ENCODE measurements around the gene SULT4A1.

Gene SULT4A1

DNA sequence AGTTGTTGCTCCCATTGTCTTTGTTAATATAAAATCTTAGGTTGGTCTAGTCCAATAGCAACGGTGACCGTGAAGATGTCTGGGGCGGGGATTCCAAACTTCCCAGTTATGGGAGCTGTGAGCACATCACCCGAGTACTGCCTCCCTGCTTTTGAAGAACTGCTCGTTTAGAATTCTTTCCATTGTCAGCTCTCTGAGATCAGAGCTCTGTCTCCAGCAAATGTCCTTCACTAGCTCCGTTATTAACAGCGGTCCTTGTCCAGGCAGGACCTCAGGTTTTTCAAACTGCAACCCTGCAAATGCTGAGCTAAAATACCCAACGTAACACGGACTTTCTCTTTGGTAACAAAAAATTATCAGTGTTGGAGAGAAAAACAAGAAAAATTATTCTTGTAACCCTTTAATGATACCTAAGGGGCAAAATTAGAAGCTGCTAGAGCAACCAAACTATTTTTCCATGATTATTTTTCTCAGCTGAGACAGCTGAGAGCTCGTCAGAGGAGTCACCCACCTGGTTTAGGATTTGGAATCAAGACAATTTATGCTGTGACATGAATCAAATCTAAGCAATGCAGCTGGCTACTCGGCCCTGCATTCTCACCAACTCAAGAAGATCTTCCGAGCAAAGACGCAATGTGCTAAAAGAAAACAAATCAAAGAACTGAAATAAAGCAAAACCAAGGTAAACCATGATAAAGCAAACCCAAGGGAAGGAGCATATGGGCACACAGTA, 35.1 kb downstream of the SULT4A1 start:
- TF ChIP-seq CTCF (IDR thresholded peaks at IDR 0.05; ENCODE audit: extremely low read depth, insufficient read depth, missing control alignments): no peak
- in situ Hi-C loops (cut with MboI; ENCODE audit: low pct_unique_long_range_greater_than_20kb, low sequenced_read_pairs, unreplicated experiment): no loop called here
- DNase-seq (ENCODE audit: low spot score): no peak

- no peak for DNase-seq (ENCODE audit: low spot score)
- TF ChIP-seq CTCF (IDR thresholded peaks at IDR 0.05; ENCODE audit: extremely low read depth, insufficient read depth, missing control alignments): peak; percentile 38
- in situ Hi-C loops (cut with MboI; ENCODE audit: low pct_unique_long_range_greater_than_20kb, low sequenced_read_pairs, unreplicated experiment): no loop called here
These were observed 35.9 kb downstream of the SULT4A1 start for GRCh38 chr22:43826142-43827002.

DNA sequence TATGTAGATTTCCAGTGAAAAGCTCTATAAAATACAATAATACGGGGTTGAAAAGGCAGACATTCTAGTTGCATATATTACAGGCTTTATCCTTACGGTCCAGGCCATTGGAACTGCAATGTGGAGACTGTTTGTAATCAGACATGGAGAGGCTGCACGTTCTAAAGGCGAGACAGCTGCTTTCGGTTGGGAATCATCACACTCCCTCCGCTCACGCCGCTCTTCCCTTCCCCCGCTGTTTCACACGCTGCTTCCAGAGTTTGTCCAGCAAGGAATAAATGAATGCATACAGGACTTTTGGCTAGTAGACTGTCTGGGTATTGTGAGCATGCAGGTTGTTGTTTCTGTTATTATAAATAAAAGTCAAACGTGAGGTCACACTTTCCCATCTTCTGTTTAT, 36.7 kb downstream of the SULT4A1 start:
- in situ Hi-C loops (cut with MboI; ENCODE audit: low pct_unique_long_range_greater_than_20kb, low sequenced_read_pairs, unreplicated experiment): no loop called here
- DNase-seq (ENCODE audit: low spot score): no peak
- no peak for TF ChIP-seq CTCF (IDR thresholded peaks at IDR 0.05; ENCODE audit: extremely low read depth, insufficient read depth, missing control alignments)

DNA sequence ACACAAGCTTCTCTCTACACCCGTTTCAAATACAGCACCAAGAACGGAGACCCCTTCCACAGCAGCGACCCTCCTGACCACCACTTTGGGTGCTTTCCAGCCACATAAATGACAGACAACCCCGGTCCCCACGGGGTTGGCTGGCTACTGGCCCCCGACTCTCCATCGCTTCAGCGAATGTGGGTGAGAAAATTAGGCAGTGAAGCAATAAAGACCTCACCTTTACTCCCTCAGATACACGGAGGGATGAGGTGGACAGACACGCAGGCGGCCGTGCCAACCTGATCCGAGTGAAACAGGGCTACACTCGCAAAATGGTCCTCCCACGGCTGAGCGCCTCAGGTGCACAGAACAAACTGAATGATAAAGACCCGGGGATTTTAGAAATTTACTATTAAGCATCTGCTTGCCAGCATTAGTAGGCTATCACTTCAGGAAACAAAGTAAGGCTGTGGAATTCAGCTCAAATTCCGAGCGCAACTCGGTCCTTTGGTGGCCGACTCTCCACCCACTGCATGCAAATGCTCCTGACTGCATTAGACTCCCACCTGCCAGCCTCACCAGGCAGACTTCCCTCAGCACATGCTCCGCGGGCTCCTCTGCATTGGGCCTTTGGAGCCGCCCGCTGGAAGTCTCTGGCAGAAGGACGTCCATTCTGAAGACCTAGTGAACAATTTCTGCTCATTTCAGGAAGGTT, 37.4 kb downstream of the SULT4A1 start:
- no peak for TF ChIP-seq CTCF (IDR thresholded peaks at IDR 0.05; ENCODE audit: extremely low read depth, insufficient read depth, missing control alignments)
- in situ Hi-C loops (cut with MboI; ENCODE audit: low pct_unique_long_range_greater_than_20kb, low sequenced_read_pairs, unreplicated experiment): no loop called here
- no peak for DNase-seq (ENCODE audit: low spot score)

- in situ Hi-C loops (cut with MboI; ENCODE audit: low pct_unique_long_range_greater_than_20kb, low sequenced_read_pairs, unreplicated experiment): no loop called here
These were observed 38.2 kb downstream of the SULT4A1 start for GRCh38 chr22:43823911-43824665.

More at GRCh38 chr22:43823911-43824665, 38.2 kb downstream of the SULT4A1 start:
- DNase-seq (ENCODE audit: low spot score): no peak
- no peak for TF ChIP-seq CTCF (IDR thresholded peaks at IDR 0.05; ENCODE audit: extremely low read depth, insufficient read depth, missing control alignments)

Data from GM13977 (cell line).